ENCODE data around the gene ACAP2. TPM values are rescaled to one million over a fixed set of nuclear protein-coding genes. Genes with fewer than 3 reads are reported as not detected.

Gene ACAP2
- polyA plus RNA-seq, 1 donor from 2014 or later, result 88.7 TPM

GRCh38 chr3:195297446-195297845 lies 145.4 kb downstream of the ACAP2 start:
- Histone ChIP-seq H3K9ac (ENCODE audit: low read length) (no peak overlapping the region), H3K27me3 (ENCODE audit: insufficient read depth, low read depth, low read length) (no peaks in the 10 kb centered on the region), H3K4me3 (ENCODE audit: low read length) (no peak overlapping the region), H3K4me2 (ENCODE audit: low read length) (no peak overlapping the region), H3K79me2 (replicated peaks; ENCODE audit: insufficient read depth, low read length) (no peaks in the 10 kb centered on the region), H3F3A (ENCODE audit: insufficient read depth, low read length, poor library complexity, severe bottlenecking) (no peaks in the 10 kb centered on the region), H3K27ac (ENCODE audit: low read length) (no peak overlapping the region), H3K9me2 (ENCODE audit: insufficient read depth, low read length) (no peaks in the 10 kb centered on the region), H3K36me3 (ENCODE audit: insufficient read depth, low read length) (peaks cover 3% of the 10 kb centered on the region), H4K20me1 (ENCODE audit: insufficient read depth) (no peaks in the 10 kb centered on the region), H2AFZ (ENCODE audit: low read depth, low read length) (no peak overlapping the region), H3K9me3 (ENCODE audit: low read length) (no peaks in the 10 kb centered on the region)
- TF ChIP-seq TAF1 (IDR thresholded peaks at IDR 0.05; ENCODE audit: low read depth) (no peak), SMC3 (conservative IDR thresholded peaks at IDR 0.05; ENCODE audit: poor library complexity) (no peak), REST (IDR thresholded peaks at IDR 0.05; ENCODE audit: borderline replicate concordance) (no peak), CTCF (IDR thresholded peaks at IDR 0.05; ENCODE audit: poor library complexity, severe bottlenecking) (no peak), EP300 (conservative IDR thresholded peaks at IDR 0.05; ENCODE audit: poor library complexity, severe bottlenecking) (no peak), MXI1 (conservative IDR thresholded peaks at IDR 0.05; ENCODE audit: poor library complexity, severe bottlenecking) (no peak), RAD21 (conservative IDR thresholded peaks at IDR 0.05) (no peak), EZH2 (IDR thresholded peaks at IDR 0.05; ENCODE audit: borderline replicate concordance, insufficient read depth, low read length, poor library complexity, severe bottlenecking) (no peak), POLR2AphosphoS5 (IDR thresholded peaks at IDR 0.05) (no peak)

GRCh38 chr3:195296662-195297061 lies 146.2 kb downstream of the ACAP2 start:
- no peak for TF ChIP-seq TAF1 (IDR thresholded peaks at IDR 0.05; ENCODE audit: low read depth)
- no peak for TF ChIP-seq MXI1 (conservative IDR thresholded peaks at IDR 0.05; ENCODE audit: poor library complexity, severe bottlenecking)
- no peak for TF ChIP-seq EP300 (conservative IDR thresholded peaks at IDR 0.05; ENCODE audit: poor library complexity, severe bottlenecking)
- TF ChIP-seq EZH2 (IDR thresholded peaks at IDR 0.05; ENCODE audit: borderline replicate concordance, insufficient read depth, low read length, poor library complexity, severe bottlenecking), result no peak
- TF ChIP-seq POLR2AphosphoS5 (IDR thresholded peaks at IDR 0.05), result no peak
- H3K27me3 ChIP-seq (ENCODE audit: insufficient read depth, low read depth, low read length), result no peaks in the 10 kb centered on the region
- no peak overlapping the region for H3K9ac ChIP-seq (ENCODE audit: low read length)
- H3K79me2 ChIP-seq (replicated peaks; ENCODE audit: insufficient read depth, low read length), result no peaks in the 10 kb centered on the region
- no peak overlapping the region for H3K4me3 ChIP-seq (ENCODE audit: low read length)
- no peaks in the 10 kb centered on the region for H3F3A ChIP-seq (ENCODE audit: insufficient read depth, low read length, poor library complexity, severe bottlenecking)
- H3K9me3 ChIP-seq (ENCODE audit: low read length), result no peaks in the 10 kb centered on the region
- no peaks in the 10 kb centered on the region for H3K9me2 ChIP-seq (ENCODE audit: insufficient read depth, low read length)
- peaks cover 8% of the 10 kb centered on the region for H3K36me3 ChIP-seq (ENCODE audit: insufficient read depth, low read length)
- H3K4me2 ChIP-seq (ENCODE audit: low read length), result no peak overlapping the region
- no peak overlapping the region for H2AFZ ChIP-seq (ENCODE audit: low read depth, low read length)
- no peak overlapping the region for H3K27ac ChIP-seq (ENCODE audit: low read length)
- no peaks in the 10 kb centered on the region for H4K20me1 ChIP-seq (ENCODE audit: insufficient read depth)
